Right ventricle myocardium superior (tissue), 1 donor: ENCODE measurements around the gene C10orf120. TPM values are rescaled to one million over a fixed set of nuclear protein-coding genes. Genes with fewer than 3 reads are reported as not detected.
A peak's percentile ranks its signal among the peaks of the same experiment; 100 is the strongest.

Experiments used
- ATAC-seq: fragments of 200-7000 bp; cut with Tn5 transposase; one replicate; pipeline ENCODE4 v1.9.1; 2020; ENCODE audit warnings: mild to moderate bottlenecking; ENCODE audit not compliant: poor library complexity
- DNase-seq: peaks from one replicate; pipeline ENCODE4 v3.0.0-alpha.2; 2020
- intact Hi-C: fragments of 100-400 bp; cut with DNase I; formaldehyde crosslinking; loops from one replicate; pipeline ENCODE4 v1.11.2; 2022
- total RNA-seq: library from RNA; stranded (reverse); fragmentation: NEBNext Ultra II Directional; extraction: Animal tissue kit (Norgen Biotek cat#: 25700); gene quantifications from one replicate; pipeline ENCODE4 v1.2.1, GENCODE V29; 2021
- donor health status: DM: no; HTN: yes; CAD: no; lungs with severe emphysema.

Gene C10orf120
- total RNA-seq, 1 donor from 2014 or later = not detected

DNA sequence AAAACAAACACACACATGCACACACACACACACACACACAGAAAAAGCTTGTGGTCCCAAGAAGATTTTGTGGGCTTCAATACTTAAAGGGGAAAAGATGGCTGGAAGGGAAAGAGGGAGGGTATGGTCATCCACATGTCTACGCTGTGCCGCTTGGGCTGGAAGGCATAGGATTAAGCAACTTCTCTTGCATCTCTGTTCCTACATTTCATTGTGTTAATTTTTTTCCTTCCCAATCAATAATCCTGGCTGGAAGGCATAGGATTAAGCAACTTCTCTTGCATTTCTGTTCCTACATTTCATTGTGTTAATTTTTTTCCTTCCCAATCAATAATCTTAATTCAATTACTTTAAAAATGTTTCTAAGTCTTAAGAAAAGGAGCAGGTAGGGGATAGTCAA, 30.6 kb downstream of the C10orf120 start:
- no peak for ATAC-seq
- intact Hi-C loops = no loop called here
- no peak for DNase-seq

DNA sequence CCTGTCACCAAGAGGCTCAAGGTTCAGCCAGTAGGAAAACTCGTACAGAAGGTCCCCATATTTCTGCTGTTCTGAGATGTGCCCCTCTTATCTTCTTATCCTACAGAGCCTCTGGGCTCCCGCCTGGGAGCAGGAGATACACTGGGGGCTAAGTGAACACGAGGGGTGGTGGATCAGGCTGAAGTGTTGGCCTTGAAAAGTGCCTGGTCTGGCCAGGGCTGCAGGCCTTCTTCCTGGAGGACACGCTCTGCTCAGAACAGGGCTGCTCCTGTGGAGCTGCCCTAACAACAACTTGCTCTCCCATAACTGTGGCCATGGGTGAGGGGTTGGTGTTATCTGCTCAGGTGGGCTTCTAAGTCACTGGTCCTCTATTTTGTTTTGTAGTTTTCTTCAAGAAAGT, 33.7 kb downstream of the C10orf120 start:
- DNase-seq (no peak), ATAC-seq (no peak)
- intact Hi-C loops = no loop called here

DNA sequence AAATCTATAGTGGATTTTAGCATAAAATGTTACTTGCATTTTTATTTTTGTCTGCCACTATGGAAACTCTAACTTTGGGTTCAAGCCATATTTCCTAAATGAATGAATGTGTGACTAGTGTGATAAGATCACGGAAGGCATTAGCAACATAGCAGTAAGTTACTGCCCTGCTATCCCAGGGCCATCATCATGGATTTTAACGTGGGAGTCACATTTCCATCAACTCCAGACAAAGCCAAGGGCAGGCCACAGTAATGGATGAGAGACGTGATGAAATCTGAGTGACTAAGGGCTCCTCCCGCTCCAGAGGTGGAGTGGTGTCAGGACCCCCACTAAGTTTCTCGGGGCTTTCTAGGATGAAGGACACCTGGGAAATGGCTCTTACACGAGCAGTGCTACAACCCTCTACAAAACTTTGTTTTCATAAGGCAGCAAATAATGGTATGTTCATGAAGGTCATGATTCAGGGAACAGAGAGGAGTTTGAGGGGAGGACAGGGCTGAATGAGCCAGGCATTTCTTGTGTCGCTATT, 34.3 kb downstream of the C10orf120 start:
- DNase-seq (no peak), ATAC-seq (no peak)
- intact Hi-C loops = no loop called here

DNA sequence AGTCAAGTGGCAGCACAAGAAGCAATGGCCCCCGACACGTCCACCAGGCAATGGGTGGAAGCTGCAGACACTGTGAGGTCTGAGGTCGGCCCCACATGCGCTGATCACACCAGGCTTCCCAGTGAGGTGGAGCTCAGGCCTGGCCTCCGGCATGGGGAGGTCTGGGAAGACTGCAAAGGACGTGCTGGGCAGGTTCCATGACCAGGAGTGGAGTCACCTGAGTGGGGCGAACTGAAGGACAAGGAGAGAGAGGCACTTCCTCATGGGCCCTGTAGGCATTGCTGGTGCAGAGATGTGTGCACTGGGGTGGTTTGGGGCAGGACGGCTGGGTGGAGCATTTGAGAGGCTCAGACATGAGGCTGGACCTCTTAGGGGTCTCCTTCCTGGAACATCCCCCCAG, 35.1 kb downstream of the C10orf120 start:
- intact Hi-C loops = no loop called here
- ATAC-seq = no peak
- DNase-seq = no peak

DNA sequence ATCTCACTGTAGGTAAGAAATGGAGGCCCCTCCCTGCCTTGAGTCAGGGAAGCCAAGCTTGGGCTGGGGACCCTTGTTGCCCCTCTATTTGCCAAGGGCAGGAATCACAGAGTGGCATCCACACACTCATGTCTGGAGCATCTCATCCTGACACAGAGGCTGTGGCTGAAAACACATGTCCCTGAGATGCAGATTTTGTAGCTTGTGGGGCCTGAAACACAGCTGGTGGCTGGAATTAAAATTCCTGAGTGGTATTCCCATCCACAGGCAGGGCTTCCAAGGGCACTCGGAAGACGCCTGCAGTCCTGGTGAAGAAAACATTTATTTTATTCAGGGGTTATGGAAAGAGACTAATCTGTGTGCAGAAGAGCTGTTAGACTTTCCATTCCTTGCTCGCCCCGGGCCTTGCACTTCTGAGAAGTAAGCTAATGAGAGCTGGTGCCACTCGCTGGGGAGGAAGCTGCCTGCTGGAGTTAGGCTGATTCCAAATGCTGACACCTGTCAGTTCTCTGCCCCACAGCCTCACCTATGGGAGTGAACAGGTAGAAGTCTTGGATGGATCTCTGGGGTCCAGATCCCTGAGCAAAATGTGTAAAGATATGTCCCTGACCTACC, 36.0 kb downstream of the C10orf120 start:
- DNase-seq (no peak), ATAC-seq (no peak)
- intact Hi-C loops = no loop called here

DNA sequence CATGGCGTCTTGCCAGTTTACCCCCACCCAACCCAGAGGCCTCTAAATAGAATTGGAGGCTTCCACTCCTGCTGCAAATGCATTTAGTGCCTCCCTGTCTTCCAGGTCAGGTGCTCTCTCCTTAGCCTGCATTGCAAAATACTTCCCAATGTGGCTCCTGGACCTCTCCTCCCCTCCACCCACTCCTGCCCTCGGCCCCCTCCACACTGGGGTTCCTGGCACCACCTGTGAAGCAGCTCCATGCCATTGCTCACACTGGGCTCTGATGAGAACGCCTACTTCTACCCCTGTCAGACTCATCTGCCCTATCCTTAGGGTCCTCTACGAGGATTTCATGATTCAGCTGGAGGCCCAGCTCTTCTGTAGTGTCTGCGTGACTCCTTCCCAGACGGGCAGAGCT, 37.4 kb downstream of the C10orf120 start:
- intact Hi-C loops = no loop called here
- ATAC-seq (no peak), DNase-seq (no peak)

DNA sequence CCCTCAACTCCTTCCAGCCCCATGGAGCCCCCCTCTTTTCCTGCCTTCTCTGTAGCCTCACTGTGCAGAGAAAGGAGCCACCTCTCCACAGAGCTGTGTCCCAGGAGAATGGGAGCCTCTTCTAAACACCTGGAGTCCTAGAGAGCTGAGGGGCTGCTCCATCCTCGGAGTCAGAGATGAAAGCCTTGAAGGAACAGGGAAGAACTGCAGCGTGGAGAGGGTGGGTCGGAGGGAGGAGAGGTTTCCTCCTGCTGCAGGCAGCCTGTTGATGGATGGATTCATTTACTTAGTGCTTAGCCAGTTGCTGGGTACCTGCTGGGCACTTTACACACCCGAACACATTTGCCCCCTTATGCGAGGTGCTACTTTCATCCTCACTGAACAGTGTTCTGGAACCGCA, 39.0 kb downstream of the C10orf120 start:
- ATAC-seq (no peak), DNase-seq (no peak)
- intact Hi-C loops = no loop called here

DNA sequence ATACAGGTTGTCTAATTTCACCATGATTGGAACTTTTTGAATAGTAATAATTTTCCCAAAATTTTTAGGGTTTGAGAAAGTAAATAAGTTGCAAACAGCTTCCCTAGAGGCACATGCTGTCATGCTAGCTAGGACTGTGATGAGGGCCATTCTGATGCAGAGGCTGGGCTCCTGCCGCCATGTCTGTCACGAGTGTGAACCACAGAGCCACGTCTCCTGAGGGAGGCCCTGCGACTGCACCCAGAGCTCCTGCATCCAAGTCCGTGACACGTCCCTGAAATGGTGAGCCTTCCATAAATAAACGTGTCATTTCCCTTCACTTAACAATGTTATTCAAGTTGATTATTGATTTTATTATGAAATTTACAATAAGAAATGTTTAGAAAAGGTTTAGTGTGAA, 40.0 kb downstream of the C10orf120 start:
- DNase-seq = no peak
- intact Hi-C loops = no loop called here
- ATAC-seq = no peak

DNA sequence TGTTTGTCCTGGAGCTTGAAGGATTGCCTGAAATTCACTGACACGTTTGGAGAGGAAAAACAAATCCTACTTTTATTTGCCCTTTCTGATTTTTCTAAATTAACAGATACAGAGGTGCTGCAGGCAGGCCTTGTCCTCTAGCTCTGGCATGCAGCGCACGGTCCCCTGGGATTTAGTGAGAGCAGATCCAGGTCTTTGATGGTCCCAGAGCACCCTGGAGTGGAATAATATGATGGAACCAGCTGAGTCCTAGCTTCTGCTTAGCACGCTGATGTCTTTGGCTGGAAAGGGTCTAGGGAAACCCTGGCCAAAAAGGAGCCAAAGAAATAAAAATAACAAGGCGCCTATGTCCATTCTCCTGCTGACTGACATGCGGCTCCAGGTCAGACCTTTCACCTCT, 40.5 kb downstream of the C10orf120 start:
- DNase-seq (no peak), ATAC-seq (no peak)
- intact Hi-C loops = no loop called here

DNA sequence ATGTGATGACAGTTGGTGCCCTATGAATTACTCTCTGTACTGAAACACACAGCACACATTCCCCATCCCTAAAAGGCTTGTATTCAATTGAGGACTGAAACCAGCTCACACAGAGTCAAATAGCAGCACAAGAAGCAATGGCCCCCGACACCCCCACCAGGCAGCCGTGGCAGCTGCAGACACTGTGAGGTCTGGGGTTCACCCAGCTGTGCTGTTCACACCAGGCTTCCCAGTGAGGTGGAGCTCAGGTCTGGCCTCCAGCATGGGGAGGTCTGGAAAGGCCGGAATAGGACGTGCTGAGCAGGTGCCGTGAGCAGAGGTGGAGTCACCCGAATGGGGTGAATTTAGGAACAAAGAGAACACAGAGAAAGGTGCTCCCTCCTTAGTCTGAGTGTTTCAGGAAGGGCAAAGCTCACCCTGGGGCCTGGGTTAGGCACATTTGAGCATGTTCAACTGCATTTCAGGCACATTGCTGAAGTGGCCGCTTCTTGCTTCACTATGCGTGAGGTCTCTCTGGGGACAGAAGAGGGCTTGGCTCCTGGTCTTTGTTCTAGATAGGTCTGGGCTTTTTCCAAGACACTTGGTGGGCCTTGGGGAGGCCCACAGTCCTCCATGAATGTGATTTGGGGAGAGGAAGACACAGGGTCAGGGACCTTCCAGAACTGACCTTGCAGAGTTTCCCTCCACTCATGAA, 41.1 kb downstream of the C10orf120 start:
- ATAC-seq (no peak), DNase-seq (no peak)
- intact Hi-C loops = no loop called here

DNA sequence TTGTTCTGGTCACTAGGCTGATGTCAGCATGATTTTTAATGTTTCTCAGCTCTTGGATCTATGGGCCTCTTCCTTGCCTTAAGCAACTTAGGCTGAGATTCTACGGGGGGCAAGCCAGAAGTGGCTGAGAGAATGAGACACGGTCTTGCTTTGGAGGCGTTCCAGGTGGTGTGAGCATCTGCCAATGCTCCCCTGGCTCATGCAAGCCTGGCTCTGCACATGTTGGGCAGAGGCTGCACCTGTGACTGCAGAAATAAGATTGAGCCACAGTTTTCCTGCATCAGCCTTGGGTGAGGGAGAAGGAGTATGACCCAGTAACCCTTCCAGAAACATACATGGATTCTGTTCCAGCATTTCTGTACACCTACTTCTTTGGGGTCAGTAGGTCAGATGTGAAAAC, 41.9 kb downstream of the C10orf120 start:
- ATAC-seq (no peak), DNase-seq (no peak)
- intact Hi-C loops = no loop called here

DNA sequence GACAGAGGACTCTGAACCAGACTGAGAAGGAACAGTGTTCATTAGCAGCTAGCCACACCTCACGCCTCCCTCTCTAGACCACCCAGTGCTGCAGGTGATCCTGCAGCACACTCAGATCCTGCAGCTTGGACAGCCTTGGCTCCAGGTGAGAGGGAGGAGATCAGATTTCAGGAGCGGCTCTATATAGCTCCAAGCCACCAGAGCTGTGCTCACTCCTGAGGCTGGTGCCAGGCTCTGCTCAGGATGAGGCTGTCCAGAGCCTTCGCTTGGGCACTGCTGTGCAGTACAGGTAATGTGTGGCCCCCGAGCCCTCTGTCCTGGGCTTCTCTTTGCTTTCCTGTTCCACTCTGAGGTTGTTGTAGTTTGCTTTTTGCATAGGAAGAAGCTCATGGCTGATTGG, 42.4 kb downstream of the C10orf120 start:
- no peak for ATAC-seq
- intact Hi-C loops = no loop called here

DNA sequence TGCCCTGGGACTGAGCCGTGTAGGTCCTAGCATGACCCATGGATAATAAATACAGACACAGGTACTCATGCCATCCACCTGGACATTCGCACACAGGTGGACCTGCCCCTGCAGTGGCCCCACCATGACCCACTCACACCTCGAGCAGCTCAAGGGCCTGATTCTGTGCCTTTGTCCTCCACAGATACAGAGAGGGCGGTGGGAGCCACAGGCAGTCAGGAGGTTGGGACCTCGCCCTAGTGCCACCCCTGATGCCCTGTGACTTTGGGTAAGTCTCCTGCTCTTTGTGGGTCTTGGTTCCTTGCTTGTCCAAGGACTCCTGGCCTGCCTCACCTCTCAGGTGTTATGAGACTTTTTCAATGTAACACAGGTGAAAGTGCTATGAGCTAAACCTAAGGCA, 42.9 kb downstream of the C10orf120 start:
- intact Hi-C loops = no loop called here
- no peak for ATAC-seq
- DNase-seq = no peak

More for the DNA sequence above, 42.4 kb downstream of the C10orf120 start:
- no peak for DNase-seq

DNA sequence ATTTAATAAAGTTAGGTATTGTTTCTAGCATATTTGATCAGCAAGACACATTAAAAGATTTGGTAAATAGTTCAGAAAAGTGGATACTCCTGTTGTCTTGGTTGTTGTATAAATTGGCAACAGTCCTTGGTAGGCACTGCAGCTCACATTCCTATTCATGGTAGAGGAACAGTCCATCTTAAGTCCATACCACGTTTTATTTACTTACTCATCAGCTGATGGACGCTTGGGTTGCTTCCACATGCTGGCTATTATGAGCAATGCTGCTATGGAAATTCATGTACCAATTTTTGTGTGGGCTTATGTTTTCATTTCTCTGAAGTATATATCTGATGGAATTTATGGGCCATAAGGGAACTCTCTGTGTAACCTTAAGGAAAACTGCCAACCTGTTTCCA, 43.3 kb downstream of the C10orf120 start:
- intact Hi-C loops = no loop called here
- no peak for ATAC-seq

DNA sequence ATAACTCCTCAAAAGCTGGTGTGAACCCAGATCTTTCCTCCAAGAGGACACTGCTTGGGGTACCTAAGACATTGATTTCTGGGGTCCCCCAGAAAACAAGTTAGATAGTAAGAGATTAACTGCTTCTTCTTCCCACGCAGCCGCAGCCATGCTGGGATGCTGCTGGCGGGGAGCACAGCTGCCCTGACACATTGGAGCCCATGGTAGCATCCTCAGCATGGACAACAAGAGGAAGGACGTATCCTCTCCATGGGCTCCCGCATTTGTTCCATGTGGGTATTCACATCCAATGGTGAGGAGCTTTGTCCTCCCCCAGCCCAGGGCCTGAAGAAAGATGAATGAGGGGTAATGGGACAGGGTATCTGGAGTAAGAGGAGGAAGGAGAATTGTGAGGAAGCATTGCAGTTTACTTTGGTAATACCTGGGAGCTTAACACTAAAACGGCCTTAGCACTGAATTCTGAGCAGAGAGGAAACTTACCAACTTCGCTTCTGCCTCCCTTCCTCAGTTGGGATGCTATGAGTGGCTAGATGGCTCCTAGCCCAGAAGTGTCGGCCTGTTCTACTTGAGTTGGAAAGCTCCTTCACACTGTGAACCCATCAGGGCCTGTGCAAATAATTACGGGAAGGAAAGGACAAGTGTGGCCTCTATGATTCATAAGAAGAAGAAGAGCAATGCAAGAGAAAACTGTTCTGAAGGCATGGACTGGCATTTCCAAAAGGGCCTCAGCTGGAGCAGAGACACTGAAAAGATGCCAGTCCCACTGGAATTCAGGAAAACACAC, 43.9 kb downstream of the C10orf120 start:
- DNase-seq (no peak), ATAC-seq (no peak)
- intact Hi-C loops = no loop called here

More for the DNA sequence above, 43.3 kb downstream of the C10orf120 start:
- DNase-seq = no peak

DNA sequence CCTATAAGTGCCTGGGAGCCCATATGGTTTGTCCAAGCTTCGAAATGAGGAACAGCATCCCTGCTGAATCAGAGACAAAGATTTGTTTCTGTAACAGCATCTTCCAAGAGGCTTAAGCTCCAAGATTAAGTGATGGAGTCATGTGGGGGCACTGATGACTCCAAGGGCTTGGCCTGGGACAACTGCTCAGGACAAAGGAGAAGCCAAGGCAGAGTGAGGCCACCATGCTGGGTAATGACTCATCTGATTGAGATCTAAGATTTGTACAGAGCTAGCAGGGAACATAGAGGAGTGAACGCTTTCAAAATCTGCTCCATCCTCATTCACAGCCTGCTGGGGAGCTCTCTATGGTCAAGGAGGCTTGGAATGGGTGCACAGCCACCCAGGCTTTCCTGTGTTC, 49.3 kb downstream of the C10orf120 start:
- intact Hi-C loops = no loop called here
- no peak for DNase-seq

DNA sequence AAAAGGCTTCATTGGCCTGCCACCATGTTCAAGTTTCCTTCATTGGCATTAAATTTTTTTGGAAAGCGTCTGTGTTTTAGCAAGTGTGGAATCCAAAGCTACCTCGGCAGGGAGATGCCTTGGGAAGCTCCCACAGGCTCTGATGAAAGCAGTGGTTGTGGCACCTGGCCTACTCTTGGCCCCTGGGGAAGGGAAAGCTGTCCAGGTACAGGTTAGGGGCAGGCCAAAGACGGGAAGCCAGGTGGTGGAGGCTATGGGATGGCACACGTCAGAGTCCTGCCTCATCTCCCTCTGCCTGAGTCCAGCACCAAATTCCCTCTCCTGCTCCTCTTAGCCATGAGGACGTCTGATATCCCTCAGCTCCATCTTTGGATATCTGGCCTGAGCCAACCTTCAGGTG, 49.7 kb downstream of the C10orf120 start:
- intact Hi-C loops = loop anchor here (5.0 kb wide), 1 partner anchor 52 kb away; no protein-coding TSS in a partner anchor
- no peak for DNase-seq
- no peak for ATAC-seq

More for the DNA sequence above, 49.3 kb downstream of the C10orf120 start:
- ATAC-seq = no peak

DNA sequence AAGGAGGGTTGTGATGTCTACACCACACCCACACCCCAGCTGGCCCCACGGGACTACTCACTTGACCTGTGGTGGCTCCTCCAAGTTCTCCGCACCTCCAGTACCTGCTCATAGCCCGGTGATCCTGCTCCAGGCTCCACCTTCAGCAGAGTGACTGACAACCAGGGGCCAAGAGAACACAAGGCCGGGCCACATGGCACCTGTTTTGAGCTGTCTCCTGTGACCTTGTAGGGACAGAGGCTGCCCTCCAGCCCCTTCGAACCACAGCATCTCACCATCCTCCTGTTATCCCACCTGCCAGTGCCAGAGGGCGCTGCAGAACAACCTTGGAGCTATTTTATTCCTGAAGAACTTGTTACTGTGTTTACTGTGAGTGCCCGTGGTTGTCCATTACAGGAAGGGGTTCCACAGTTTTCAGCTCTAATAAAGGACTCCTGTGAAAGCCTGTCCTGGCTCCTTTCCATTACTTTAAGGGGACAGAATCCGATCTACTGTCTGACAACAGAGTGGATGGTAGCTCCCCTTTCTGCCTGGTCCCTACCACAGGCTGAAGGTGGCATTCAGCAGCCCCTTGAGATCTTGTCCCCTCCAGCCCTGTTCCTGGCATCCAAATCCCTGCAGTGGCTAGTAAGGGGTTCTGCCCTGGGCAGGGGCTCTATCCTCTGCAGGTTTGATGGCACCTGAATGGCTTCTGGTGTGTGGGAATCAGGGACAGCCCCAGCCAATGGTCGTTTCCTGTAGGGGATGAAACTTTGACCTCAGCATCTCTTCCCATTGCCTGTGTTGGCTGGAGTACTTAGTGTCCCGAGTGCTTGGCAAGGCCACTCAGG, 50.8 kb downstream of the C10orf120 start:
- DNase-seq (peak; percentile 68), ATAC-seq (peak; percentile 87)
- intact Hi-C loops = loop anchor here (5.0 kb wide), 1 partner anchor 53 kb away; no protein-coding TSS in a partner anchor
